Ovary (tissue), 9 donors: ENCODE measurements around the gene NTRK3. TPM values are rescaled to one million over a fixed set of nuclear protein-coding genes. Genes with fewer than 3 reads are reported as not detected.

Experiments
- DNase-seq, 5 donors: peaks; one replicate each; pipeline ENCODE4 v3.0.0-alpha.2; 2019 to 2020
- H3K27ac ChIP-seq, 2 donors: fragments of 200-600 bp; one replicate each; pipeline versions ENCODE4 v1.5.1 to v1.8.0; 2019 to 2022
- H3K27me3 ChIP-seq: fragments of 200-600 bp; one replicate; pipeline ENCODE4 v1.8.0; 2022
- H3K36me3 ChIP-seq: fragments of 200-600 bp; sonication (generic); one replicate; pipeline ENCODE4 v1.5.1; 2019
- H3K4me1 ChIP-seq: one replicate; pipeline ENCODE4 v1.8.1; 2013; ENCODE audit warnings: mild to moderate bottlenecking, moderate library complexity; ENCODE audit not compliant: insufficient read depth
- H3K4me3 ChIP-seq: fragments of 200-600 bp; sonication (generic); one replicate; pipeline ENCODE4 v1.5.1; 2017
- H3K9me3 ChIP-seq, 2 donors: fragments of 200-600 bp in 1 of 2; sonication (generic) in 1 of 2; one replicate each; pipeline versions ENCODE4 v1.5.1 to v1.8.1; 2013 to 2019; ENCODE audit warnings: mild to moderate bottlenecking in 1 of 2, moderate library complexity in 1 of 2
- EP300 ChIP-seq: sonication (generic); formaldehyde crosslinking; IDR thresholded peaks from one replicate; pipeline ENCODE4 v1.6.1; 2017; ENCODE audit warnings: antibody characterized with exemption
- POLR2A ChIP-seq: fragments of 450-650 bp; IDR thresholded peaks from one replicate; pipeline ENCODE4 v1.6.1; 2017; ENCODE audit warnings: antibody characterized with exemption, mild to moderate bottlenecking, moderate library complexity
- WGBS, 3 donors: extraction: QIAGEN DNeasy Blood & Tissue Kit in 1 of 3; methylation state at CpG; one replicate each; pipeline versions ENCODE4 v1.1.5 to v1.1.7; 2013 to 2017; 5-methylcytosine and 5-hydroxymethylcytosine counted together
- intact Hi-C, 4 donors: fragments of 100-400 bp; cut with DNase I; formaldehyde crosslinking; loops; one replicate each; pipeline versions ENCODE4 v1.11.0 to v1.15.1; 2022 to 2023
- polyA plus RNA-seq, 2 donors: library from polyadenylated mRNA; stranded (reverse); fragments of 200-250 nt in 1 of 2; fragments of 350-450 nt in 1 of 2; fragmentation: Illumina TruSeq in 1 of 2; extraction: RNeasy Lipid Tissue Mini Kit (QIAGEN cat#74804) in 1 of 2; gene quantifications; one replicate each; pipeline ENCODE4 v1.2.3, GENCODE V29; 2013 to 2014
- total RNA-seq, 7 donors: library from RNA; depleted of rRNA in 2 of 7; stranded (reverse); fragments of >200 nt in 2 of 7; fragmentation: NEBNext Ultra II Directional in 3 of 7; extraction: Animal tissue kit (Norgen Biotek cat#: 25700) in 3 of 7; gene quantifications; one replicate each; pipeline versions ENCODE4 v1.1.0 to v1.2.4, GENCODE V29; 2016 to 2023
- TF ChIP-seq, protein P1 (sequence below), 3 donors: fragments of 450-650 bp in 2 of 3; fragments of 200-600 bp in 1 of 3; IDR thresholded peaks; one replicate each; pipeline versions ENCODE4 v1.5.1 to v1.8.0; 2016 to 2022; ENCODE audit warnings: antibody characterized with exemption in 3 of 3, mild to moderate bottlenecking in 1 of 3
- donor health status: DM: no; HTN: no; CAD: no; lungs with moderate emphysema.
- donor health status: DM: no; HTN: no; CAD: no.
- donor health status: Bipolar disorder and iron deficiency.
- donor health status: DM: yes; HTN: yes; CAD: no.
- donor health status: DM: no; HTN: no; CAD: no.
- donor health status: DM: yes; HTN: yes; CAD: no.

NTRK3 gene
- total and polyA plus RNA-seq, 9 donors = 0.77 to 14.6 (median 2.7) TPM

GRCh38 chr15:88120026-88120425 lies 136.5 kb downstream of the NTRK3 start:
- no peaks in the 10 kb centered on the region for H3K36me3 ChIP-seq
- no peak for DNase-seq
- intact Hi-C loops = no loop called here

DNA sequence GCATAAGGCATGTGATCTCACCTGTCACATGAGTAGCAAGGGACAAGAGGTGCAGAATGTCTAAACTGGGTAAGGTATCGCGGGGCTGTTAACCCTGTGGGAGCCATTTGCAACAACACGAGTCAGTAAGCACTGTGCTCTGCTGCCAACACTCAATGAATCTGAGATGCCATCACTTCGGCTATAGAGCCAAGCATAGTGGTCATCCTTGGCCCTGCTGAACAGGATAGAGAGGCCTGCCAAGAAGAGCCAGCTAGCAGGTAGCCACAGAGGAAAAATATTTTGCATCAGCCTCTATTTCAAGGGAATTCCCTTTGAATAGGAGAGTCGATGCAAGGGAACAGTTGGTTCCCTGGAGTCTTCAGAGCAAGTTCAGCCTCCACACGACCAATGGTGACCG lies 137.8 kb downstream of the NTRK3 start:
- Histone ChIP-seq H3K4me1 (no peaks in the 10 kb centered on the region), H3K27me3 (no peaks in the 10 kb centered on the region), H3K4me3 (no peak overlapping the region), H3K36me3 (no peaks in the 10 kb centered on the region), H3K9me3 (no peaks in the 10 kb centered on the region), H3K27ac (no peak overlapping the region)
- intact Hi-C loops = no loop called here
- no peak for DNase-seq
- 82 to 84% (median 82%) methylated on average over 7 of the region's 7 CpGs for WGBS, 3 donors
- TF ChIP-seq, protein P1, sequence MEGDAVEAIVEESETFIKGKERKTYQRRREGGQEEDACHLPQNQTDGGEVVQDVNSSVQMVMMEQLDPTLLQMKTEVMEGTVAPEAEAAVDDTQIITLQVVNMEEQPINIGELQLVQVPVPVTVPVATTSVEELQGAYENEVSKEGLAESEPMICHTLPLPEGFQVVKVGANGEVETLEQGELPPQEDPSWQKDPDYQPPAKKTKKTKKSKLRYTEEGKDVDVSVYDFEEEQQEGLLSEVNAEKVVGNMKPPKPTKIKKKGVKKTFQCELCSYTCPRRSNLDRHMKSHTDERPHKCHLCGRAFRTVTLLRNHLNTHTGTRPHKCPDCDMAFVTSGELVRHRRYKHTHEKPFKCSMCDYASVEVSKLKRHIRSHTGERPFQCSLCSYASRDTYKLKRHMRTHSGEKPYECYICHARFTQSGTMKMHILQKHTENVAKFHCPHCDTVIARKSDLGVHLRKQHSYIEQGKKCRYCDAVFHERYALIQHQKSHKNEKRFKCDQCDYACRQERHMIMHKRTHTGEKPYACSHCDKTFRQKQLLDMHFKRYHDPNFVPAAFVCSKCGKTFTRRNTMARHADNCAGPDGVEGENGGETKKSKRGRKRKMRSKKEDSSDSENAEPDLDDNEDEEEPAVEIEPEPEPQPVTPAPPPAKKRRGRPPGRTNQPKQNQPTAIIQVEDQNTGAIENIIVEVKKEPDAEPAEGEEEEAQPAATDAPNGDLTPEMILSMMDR (IDR thresholded peaks at IDR 0.05) = no peak
- TF ChIP-seq POLR2A (no peak), EP300 (no peak)

More at GRCh38 chr15:88120026-88120425, 136.5 kb downstream of the NTRK3 start:
- Histone ChIP-seq H3K9me3 (no peaks in the 10 kb centered on the region), H3K4me1 (no peaks in the 10 kb centered on the region), H3K27me3 (no peaks in the 10 kb centered on the region), H3K4me3 (no peak overlapping the region), H3K27ac (no peak overlapping the region)
- TF ChIP-seq EP300 (no peak), POLR2A (no peak)
- TF ChIP-seq, protein P1 (IDR thresholded peaks at IDR 0.05) = no peak
- 79 to 83% (median 80%) methylated on average over 3 of the region's 3 CpGs for WGBS, 3 donors

- Histone ChIP-seq H3K27me3 (no peaks in the 10 kb centered on the region), H3K4me1 (no peaks in the 10 kb centered on the region), H3K4me3 (no peak overlapping the region), H3K27ac (no peak overlapping the region), H3K36me3 (no peaks in the 10 kb centered on the region), H3K9me3 (no peaks in the 10 kb centered on the region)
- no peak for DNase-seq
- TF ChIP-seq POLR2A (no peak), EP300 (no peak)
- TF ChIP-seq, protein P1 (IDR thresholded peaks at IDR 0.05) = no peak
- WGBS, 3 donors = 41 to 52% (median 48%) methylated on average over 6 of the region's 6 CpGs
- intact Hi-C loops = no loop called here
Observed at GRCh38 chr15:88118035-88118434, 138.5 kb downstream of the NTRK3 start.

GRCh38 chr15:88115486-88116152 lies 140.9 kb downstream of the NTRK3 start:
- no peaks in the 10 kb centered on the region for H3K4me1 ChIP-seq
- H3K27ac ChIP-seq = no peak overlapping the region
- no peak for TF ChIP-seq POLR2A
- no peak for TF ChIP-seq EP300
- TF ChIP-seq, protein P1 (IDR thresholded peaks at IDR 0.05) = no peak
- no peak for DNase-seq
- H3K4me3 ChIP-seq = no peak overlapping the region
- H3K9me3 ChIP-seq = no peaks in the 10 kb centered on the region
- H3K36me3 ChIP-seq = no peaks in the 10 kb centered on the region
- WGBS, 3 donors = 44 to 54% (median 51%) methylated on average over 12 of the region's 12 CpGs
- H3K27me3 ChIP-seq = no peaks in the 10 kb centered on the region
- intact Hi-C loops = no loop called here
